HepG2 (cell line): ENCODE measurements around the gene CNTD1. TPM values are rescaled to one million over a fixed set of nuclear protein-coding genes. Genes with fewer than 3 reads are reported as not detected.

Experiments used
- ATAC-seq: fragments of 200-7000 bp; cut with Tn5 transposase; 3 replicates; pipeline ENCODE4 v1.9.1; 2020; ENCODE audit warnings: mild to moderate bottlenecking, moderate library complexity
- BruUV-seq: library from RNA; stranded (reverse); fragments of 400-500 nt; replicated peaks from 2 replicates; lab custom pipeline; 2021; lab: Mats Ljungman, UMichigan
- CTCF ChIA-PET: fragments of 300-600 bp; formaldehyde crosslinking; extraction: SDS; loops from one replicate; lab custom pipeline; 2021; ENCODE audit warnings: low total read pairs, inconsistent platforms, low intra/inter-chr PET ratio; lab: Yijun Ruan, JAX
- POLR2A ChIA-PET: fragments of 350-600 bp; sonication (Branson Sonifier 250); formaldehyde crosslinking; loops from one replicate; lab custom pipeline; 2020; ENCODE audit warnings: antibody characterized with exemption, inconsistent platforms; lab: Yijun Ruan, JAX
- DNase-seq: peaks from one replicate; pipeline ENCODE4 v3.0.0-alpha.2; 2015; ENCODE audit warnings: low spot score
- FAIRE-seq: peaks from 3 replicates; lab custom pipeline; 2011; peaks lifted over from hg19 to GRCh38; lab: Jason Lieb, UNC
- H2AFZ ChIP-seq: one replicate; pipeline ENCODE4 v1.6.1; 2011; ENCODE audit warnings: low read length, inconsistent platforms
- H3K27ac ChIP-seq: fragments of 300-600 bp; 3 replicates; pipeline ENCODE4 v1.8.0; 2011; ENCODE audit warnings: mixed run types, mild to moderate bottlenecking, mixed read lengths, low read length, inconsistent platforms; ENCODE audit not compliant: insufficient read depth; ENCODE audit errors: extremely low read length
- H3K27me3 ChIP-seq, 2 experiments: fragments of 200-600 bp in 1 of 2; 2 replicates in 1 of 2; 3 replicates in 1 of 2; pipeline versions ENCODE4 v1.6.0 to v1.8.0; 2011; ENCODE audit warnings: low read length in 2 of 2, mild to moderate bottlenecking in 2 of 2, moderate library complexity in 2 of 2, inconsistent platforms in 1 of 2; ENCODE audit not compliant: insufficient read depth in 2 of 2, control insufficient read depth in 1 of 2
- H3K36me3 ChIP-seq, 2 experiments: fragments of 200-600 bp in 1 of 2; replicated peaks in 1 of 2; 2 replicates in 1 of 2; 3 replicates in 1 of 2; pipeline versions ENCODE4 v1.5.1 to v1.8.0; 2011; ENCODE audit warnings: low read length in 2 of 2, inconsistent platforms in 1 of 2; ENCODE audit not compliant: insufficient read depth in 2 of 2, control insufficient read depth in 1 of 2
- H3K4me1 ChIP-seq: 2 replicates; pipeline ENCODE4 v1.5.1; 2012; ENCODE audit warnings: low read length, inconsistent platforms; ENCODE audit not compliant: insufficient read depth
- H3K4me2 ChIP-seq: 2 replicates; pipeline ENCODE4 v1.6.0; 2011; ENCODE audit warnings: low read depth, low read length, inconsistent platforms
- H3K4me3 ChIP-seq, 3 experiments: fragments of 200-600 bp in 1 of 3; sonication (generic), shearing (Covaris generic) in 1 of 3; replicated peaks in 1 of 3; 2 replicates each; pipeline ENCODE4 v1.5.1; 2011 to 2016; ENCODE audit warnings: low read length in 3 of 3, inconsistent platforms in 2 of 3, low read depth in 2 of 3, mild to moderate bottlenecking in 2 of 3, control low read depth in 1 of 3, mixed read lengths in 1 of 3; ENCODE audit not compliant: insufficient read depth in 1 of 3
- H3K79me2 ChIP-seq: one replicate; pipeline ENCODE4 v1.6.1; 2011; ENCODE audit warnings: low read length, inconsistent platforms; ENCODE audit not compliant: insufficient read depth
- H3K9ac ChIP-seq: 2 replicates; pipeline ENCODE4 v1.6.0; 2011; ENCODE audit warnings: mild to moderate bottlenecking, low read depth, low read length, inconsistent platforms; ENCODE audit not compliant: insufficient read depth
- H3K9me3 ChIP-seq: 2 replicates; pipeline ENCODE4 v1.5.1; 2012; ENCODE audit warnings: mild to moderate bottlenecking, low read length
- H4K20me1 ChIP-seq: 2 replicates; pipeline ENCODE4 v1.6.0; 2011; ENCODE audit warnings: inconsistent platforms, mild to moderate bottlenecking, low read length, moderate library complexity; ENCODE audit not compliant: insufficient read depth
- ARID4A ChIP-seq: sonication (generic); formaldehyde crosslinking; IDR thresholded peaks from 2 replicates; pipeline ENCODE4 v1.5.0; 2020; ENCODE audit warnings: mild to moderate bottlenecking, missing genetic modification reagents, borderline replicate concordance
- FOXP1 ChIP-seq, 2 experiments: fragments of 450-650 bp in 1 of 2; IDR thresholded peaks; 2 replicates each; pipeline ENCODE4 v1.6.1; 2017 to 2018; ENCODE audit warnings: antibody characterized with exemption in 1 of 2
- GABPB1 ChIP-seq: IDR thresholded peaks from 2 replicates; pipeline ENCODE4 v1.6.1; 2016; ENCODE audit warnings: mild to moderate bottlenecking, missing genetic modification reagents, moderate library complexity, missing compliant biosample characterization
- KAT8 ChIP-seq: IDR thresholded peaks from 2 replicates; pipeline ENCODE4 v1.6.1; 2016; ENCODE audit warnings: missing genetic modification reagents, missing compliant biosample characterization
- PHF21A ChIP-seq: sonication (generic); formaldehyde crosslinking; IDR thresholded peaks from 2 replicates; pipeline ENCODE4 v1.5.0; 2020; ENCODE audit warnings: mild to moderate bottlenecking, missing genetic modification reagents
- RAD51 ChIP-seq: fragments of 450-650 bp; IDR thresholded peaks from 2 replicates; pipeline ENCODE4 v1.6.1; 2016; ENCODE audit warnings: borderline replicate concordance
- TFAP4 ChIP-seq: sonication (generic); IDR thresholded peaks from 2 replicates; pipeline ENCODE4 v1.6.1; 2016; ENCODE audit warnings: low read depth, borderline replicate concordance
- TGIF2 ChIP-seq: IDR thresholded peaks from 2 replicates; pipeline ENCODE4 v1.6.1; 2016; ENCODE audit warnings: control low read depth, missing compliant biosample characterization
- ZBTB37 ChIP-seq: sonication (generic); formaldehyde crosslinking; IDR thresholded peaks from 2 replicates; pipeline ENCODE4 v1.4.0; 2020; ENCODE audit warnings: mild to moderate bottlenecking, missing genetic modification reagents
- ZNF292 ChIP-seq: sonication (generic); formaldehyde crosslinking; IDR thresholded peaks from 2 replicates; pipeline ENCODE4 v1.8.1; 2022; ENCODE audit warnings: mild to moderate bottlenecking, low read depth, missing genetic modification reagents, borderline replicate concordance
- ZNF557 ChIP-seq: sonication (generic); formaldehyde crosslinking; IDR thresholded peaks from 2 replicates; pipeline ENCODE4 v1.4.0; 2020; ENCODE audit warnings: missing genetic modification reagents
- ZNF724P ChIP-seq: sonication (generic); formaldehyde crosslinking; IDR thresholded peaks from 2 replicates; pipeline ENCODE4 v1.8.0; 2022; ENCODE audit warnings: missing genetic modification reagents, borderline replicate concordance
- WGBS: methylation state at CpG from one replicate; pipeline ENCODE4 v1.1.6; 2017; ENCODE audit warnings: low lambda C conversion rate; 5-methylcytosine and 5-hydroxymethylcytosine counted together
- in situ Hi-C: cut with HindIII; loops from 2 replicates; pipeline ENCODE4 v1.10.0; 2017; ENCODE audit warnings: low pct_unique_long_range_greater_than_20kb; ENCODE audit not compliant: extremely low pct_ligation_motif_present
- intact Hi-C: fragments of 100-400 bp; cut with micrococcal nuclease; formaldehyde crosslinking; loops from one replicate; pipeline ENCODE4 v1.10.0; 2022; ENCODE audit not compliant: unreplicated experiment
- polyA plus RNA-seq, 8 experiments: library from polyadenylated mRNA; depleted of rRNA in 3 of 8; stranded (reverse) in 7 of 8; unstranded in 1 of 8; fragments of >200 nt; fragmentation: Illumina TruSeq in 4 of 8; extraction: Trizol in 4 of 8; gene quantifications; 2 replicates each; pipeline versions ENCODE4 v1.2.1 to v1.2.3, GENCODE V29; 2011 to 2016; ENCODE audit warnings: low read depth in 4 of 8, missing spikeins in 1 of 8, mixed read lengths in 1 of 8; ENCODE audit not compliant: insufficient read depth in 1 of 8
- total RNA-seq, 5 experiments: library from RNA; depleted of rRNA; stranded (reverse); fragments of >200 nt; fragmentation: Illumina TruSeq; extraction: Trizol; gene quantifications; 2 replicates each; pipeline ENCODE4 v1.2.3, GENCODE V29; 2016; ENCODE audit warnings: low read depth in 1 of 5

CNTD1 gene
- total and polyA plus RNA-seq, 2 of the 13 experiments (the other 11 are each of a cell fraction or from before 2014, with no cell fraction given) = 0.11 to 0.15 TPM

- TF ChIP-seq GABPB1 (CRISPR knock-in tag) (peak; percentile 93), ZNF292 (CRISPR knock-in tag) (peak; percentile 71; the same call in 1 of the 2 replicates)
- TF ChIP-seq, all 625 proteins: peak for 417
These were observed at the start of gene CNTD1, which contains the start of gene COA3 (continued) for GRCh38 chr17:42798383-42799380.

- BruUV-seq = no TSS peak
- H3K36me3 ChIP-seq = no peaks in the 10 kb centered on the region
- POLR2A ChIA-PET = interaction anchor here (0.7 to 4.4 kb wide), 23 partner anchors 10 to 213 kb away, joined by 3 to 45 read pairs (median 4); partner anchors contain the start of genes BECN1, CNTD1, COA3 and NAGLU
- no peak overlapping the region for H3K27ac ChIP-seq
- peak overlapping the region in 2 of 3 experiments; percentile 10 to 44; a peak in 2 of 6 replicates for H3K4me3 ChIP-seq
- H3K27me3 ChIP-seq = no peaks in the 10 kb centered on the region
- FAIRE-seq = peak; percentile 64
- peaks cover 2% of the 10 kb centered on the region for H3K79me2 ChIP-seq
- no peak for DNase-seq
- intact Hi-C loops = no loop called here
- no peak overlapping the region for H2AFZ ChIP-seq
- ATAC-seq = peak; percentile 13; the same call in 2 of the 3 replicates
- H3K9me3 ChIP-seq = no peaks in the 10 kb centered on the region
- H3K4me2 ChIP-seq = peak overlapping the region; percentile 78
- peak overlapping the region; percentile 29; the same call in 1 of the 2 replicates for H3K9ac ChIP-seq
- in situ Hi-C loops = no loop called here
- 21% methylated on average over 10 of the region's 11 CpGs for WGBS
- H4K20me1 ChIP-seq = no peaks in the 10 kb centered on the region
- CTCF ChIA-PET = no interaction called here
- peaks cover 49% of the 10 kb centered on the region for H3K4me1 ChIP-seq
- TF ChIP-seq TFAP4 = peak; percentile 97
- peak; percentile 79 for TF ChIP-seq TGIF2 (CRISPR knock-in tag)
- TF ChIP-seq ZNF724P (CRISPR knock-in tag) = peak; percentile 39; the same call in 1 of the 2 replicates
- TF ChIP-seq FOXP1 (IDR thresholded peaks at IDR 0.05) = no peak
- peak; percentile 42 for TF ChIP-seq FOXP1 (CRISPR knock-in tag; IDR thresholded peaks at IDR 0.05)
- TF ChIP-seq PHF21A = peak; percentile 43; the same call in 1 of the 2 replicates
- peak; percentile 49; the same call in 1 of the 2 replicates for TF ChIP-seq ARID4A (CRISPR knock-in tag)
- TF ChIP-seq RAD51 = peak; percentile 69; the same call in 1 of the 2 replicates
- no peak for TF ChIP-seq ZNF557 (CRISPR knock-in tag)
- TF ChIP-seq KAT8 (CRISPR knock-in tag) = no peak
- no peak for TF ChIP-seq ZBTB37 (CRISPR knock-in tag)
These were observed 49.5 kb upstream of the CNTD1 start for GRCh38 chr17:42748908-42749798.
